Retinal pigment epithelial cell (primary cell): ENCODE measurements around the gene TMEM200C.
"Not testable (repeated sequence)": the region's sequence is repeated elsewhere in the genome, so short reads cannot be mapped to it uniquely, and the experiment has no call there.

Experiments
- DNase-seq: peaks from one replicate; pipeline ENCODE4 v3.0.0-alpha.2; 2010; ENCODE audit warnings: low read depth
- H3K4me3 ChIP-seq: 2 replicates; pipeline ENCODE4 v1.5.1; 2011; ENCODE audit warnings: mild to moderate bottlenecking, low read length, control low read depth, moderate library complexity
- TF ChIP-seq, protein P1 (sequence below): conservative IDR thresholded peaks from 2 replicates; pipeline ENCODE4 v1.5.1; 2011; ENCODE audit warnings: low read depth, low read length, control low read depth, inconsistent platforms

TMEM200C gene

DNA sequence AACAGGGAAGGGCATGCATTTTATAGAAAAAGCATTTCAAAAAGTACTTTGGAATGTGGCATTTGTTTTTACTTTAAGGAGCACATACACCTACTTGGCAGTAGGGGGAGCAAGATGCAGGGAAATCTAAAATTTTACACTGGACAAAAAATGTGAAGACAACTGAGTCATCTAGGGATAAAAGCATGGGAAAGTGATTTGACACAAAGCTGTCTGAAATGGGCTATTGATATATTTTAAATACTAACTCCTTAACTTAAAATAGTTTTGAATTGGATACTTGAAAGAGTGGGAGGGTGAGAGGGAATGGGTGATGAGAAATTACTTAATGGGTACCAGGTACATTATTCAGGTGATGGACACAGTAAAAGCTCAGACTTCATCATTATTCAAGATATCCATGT is 15.8 kb downstream of the TMEM200C start:
- no peak for DNase-seq
- TF ChIP-seq, protein P1, sequence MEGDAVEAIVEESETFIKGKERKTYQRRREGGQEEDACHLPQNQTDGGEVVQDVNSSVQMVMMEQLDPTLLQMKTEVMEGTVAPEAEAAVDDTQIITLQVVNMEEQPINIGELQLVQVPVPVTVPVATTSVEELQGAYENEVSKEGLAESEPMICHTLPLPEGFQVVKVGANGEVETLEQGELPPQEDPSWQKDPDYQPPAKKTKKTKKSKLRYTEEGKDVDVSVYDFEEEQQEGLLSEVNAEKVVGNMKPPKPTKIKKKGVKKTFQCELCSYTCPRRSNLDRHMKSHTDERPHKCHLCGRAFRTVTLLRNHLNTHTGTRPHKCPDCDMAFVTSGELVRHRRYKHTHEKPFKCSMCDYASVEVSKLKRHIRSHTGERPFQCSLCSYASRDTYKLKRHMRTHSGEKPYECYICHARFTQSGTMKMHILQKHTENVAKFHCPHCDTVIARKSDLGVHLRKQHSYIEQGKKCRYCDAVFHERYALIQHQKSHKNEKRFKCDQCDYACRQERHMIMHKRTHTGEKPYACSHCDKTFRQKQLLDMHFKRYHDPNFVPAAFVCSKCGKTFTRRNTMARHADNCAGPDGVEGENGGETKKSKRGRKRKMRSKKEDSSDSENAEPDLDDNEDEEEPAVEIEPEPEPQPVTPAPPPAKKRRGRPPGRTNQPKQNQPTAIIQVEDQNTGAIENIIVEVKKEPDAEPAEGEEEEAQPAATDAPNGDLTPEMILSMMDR: peak; percentile 78
- H3K4me3 ChIP-seq: no peak overlapping the region

DNA sequence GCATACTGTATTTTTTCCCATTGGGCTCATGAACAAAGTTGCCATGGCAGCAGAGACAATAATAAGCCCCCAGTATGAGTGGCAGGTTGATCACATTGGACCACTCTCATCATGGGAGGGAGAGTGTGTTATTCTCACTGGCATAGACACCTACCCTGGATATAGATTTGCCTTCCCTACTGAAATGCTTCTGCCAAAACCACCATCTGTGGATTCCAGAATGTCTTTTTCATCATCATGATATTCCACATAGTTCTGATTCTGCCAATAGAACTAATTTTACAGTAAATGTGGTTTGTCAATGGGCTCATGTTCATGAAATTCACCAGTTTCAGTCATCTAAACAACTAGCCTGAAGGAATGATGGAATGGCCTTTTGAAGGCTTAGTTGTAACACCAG is 18.4 kb downstream of the TMEM200C start:
- TF ChIP-seq, protein P1: no peak
- no peak for DNase-seq
- H3K4me3 ChIP-seq: no peak overlapping the region

DNA sequence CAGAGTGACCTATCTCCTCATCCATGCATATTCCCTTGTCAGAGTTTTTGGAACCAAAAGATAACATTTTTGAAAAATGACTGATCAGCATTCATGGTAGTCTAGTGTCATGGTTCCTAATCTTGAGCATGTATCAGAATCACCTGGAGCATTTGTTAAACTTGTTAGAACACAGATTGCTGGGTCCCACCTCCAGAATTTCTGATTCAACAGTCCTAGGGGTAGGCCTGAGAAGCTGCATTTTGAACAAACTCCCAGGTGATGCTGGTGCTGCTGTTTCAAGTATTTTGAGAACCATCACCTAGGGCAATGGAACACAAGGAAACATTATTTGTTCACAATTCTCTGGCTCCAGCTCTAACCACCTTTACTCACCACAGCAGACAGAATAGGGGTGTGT is 21.0 kb downstream of the TMEM200C start:
- H3K4me3 ChIP-seq: no peak overlapping the region
- DNase-seq: no peak
- TF ChIP-seq, protein P1: no peak

DNA sequence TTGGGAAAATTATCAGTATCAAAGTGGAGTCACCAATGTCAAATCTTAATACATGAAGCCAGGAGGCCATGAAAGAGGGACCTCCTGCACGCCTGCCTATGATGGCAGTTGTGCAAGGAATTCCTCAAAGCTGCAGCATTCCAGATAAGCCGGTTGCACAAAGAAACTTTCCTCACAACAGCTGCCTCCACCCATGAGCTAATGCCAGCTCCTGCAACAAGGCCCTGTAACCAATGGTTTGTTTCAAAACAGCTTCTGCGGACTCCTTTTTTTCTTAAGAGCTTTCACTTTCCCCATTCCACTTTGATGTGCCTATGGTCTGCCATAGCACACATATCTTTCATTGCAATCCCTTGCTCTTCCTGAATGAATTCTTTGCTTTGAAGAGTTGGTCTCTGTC is 22.4 kb downstream of the TMEM200C start:
- TF ChIP-seq, protein P1: no peak

DNA sequence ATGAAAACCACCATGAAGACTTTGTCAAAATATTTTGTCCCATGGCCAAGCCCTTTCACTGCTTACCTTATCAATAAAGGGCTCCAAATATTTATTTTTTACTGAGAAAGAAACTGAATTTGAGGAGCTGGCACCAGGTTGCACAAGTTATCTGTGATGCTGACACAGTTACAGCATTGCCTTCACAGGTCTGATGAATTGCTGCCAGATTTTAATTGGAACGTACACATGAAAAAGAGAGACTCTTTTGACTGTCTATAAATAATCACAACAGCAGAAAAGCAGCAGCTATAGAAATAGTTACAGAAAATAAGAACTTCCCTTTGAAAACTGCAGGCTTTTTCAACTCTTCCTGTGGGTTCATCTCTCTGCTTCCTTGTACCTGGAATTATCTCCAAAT is 23.9 kb downstream of the TMEM200C start:
- no peak overlapping the region for H3K4me3 ChIP-seq
- TF ChIP-seq, protein P1: no peak
- DNase-seq: no peak

More for the DNA sequence above, 22.4 kb downstream of the TMEM200C start:
- no peak overlapping the region for H3K4me3 ChIP-seq
- DNase-seq: no peak

DNA sequence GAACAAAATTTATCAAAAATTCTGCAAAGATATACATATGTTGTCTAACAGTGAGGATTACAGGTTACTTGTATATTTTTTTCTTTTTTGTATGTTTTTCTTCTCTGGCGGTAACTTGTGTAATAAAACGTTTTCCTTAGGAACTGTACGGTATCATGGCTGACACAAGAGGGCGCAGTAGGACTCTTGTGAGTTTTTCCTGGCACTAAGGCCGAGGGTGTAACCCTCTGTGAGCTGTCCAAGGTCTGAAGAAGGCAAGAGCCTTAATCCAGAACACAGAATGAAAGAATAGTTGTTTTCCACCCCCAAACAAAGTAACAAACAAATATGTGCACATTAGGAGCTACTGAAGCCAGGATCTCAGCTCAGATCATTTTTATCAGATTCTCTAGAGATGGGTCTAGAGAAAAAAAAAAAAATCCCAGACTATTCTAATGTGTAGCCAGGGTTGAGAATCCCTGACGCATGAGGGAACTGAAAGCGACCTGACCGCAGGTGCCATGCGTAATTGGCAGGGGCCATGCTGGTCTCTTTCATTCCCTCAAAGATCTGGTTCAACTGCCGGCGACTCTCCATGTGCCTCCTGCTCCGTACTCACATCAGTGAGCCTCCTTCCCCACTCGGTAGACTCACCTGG is 27.0 kb downstream of the TMEM200C start:
- DNase-seq: peak; percentile 54
- TF ChIP-seq, protein P1: peak; percentile 90
- no peak overlapping the region for H3K4me3 ChIP-seq

DNA sequence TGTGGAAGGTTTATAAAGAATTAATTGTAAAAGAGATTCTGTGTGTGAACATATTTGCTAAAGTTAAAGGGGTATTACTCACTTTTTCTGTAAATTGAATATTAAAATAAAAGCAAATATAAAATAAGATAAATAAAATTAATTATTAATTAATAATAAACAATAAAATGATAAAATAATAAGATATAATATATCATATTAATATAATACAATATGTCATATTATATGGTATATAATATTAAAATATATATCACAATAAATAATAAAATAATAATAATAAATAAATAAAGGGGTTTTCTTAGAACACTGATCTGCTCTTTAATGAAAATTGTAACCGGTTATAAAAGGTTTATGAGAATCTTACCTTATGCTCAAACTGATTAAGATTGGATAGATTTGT is 29.8 kb downstream of the TMEM200C start:
- TF ChIP-seq, protein P1: no peak
- DNase-seq: no peak
- no peak overlapping the region for H3K4me3 ChIP-seq

DNA sequence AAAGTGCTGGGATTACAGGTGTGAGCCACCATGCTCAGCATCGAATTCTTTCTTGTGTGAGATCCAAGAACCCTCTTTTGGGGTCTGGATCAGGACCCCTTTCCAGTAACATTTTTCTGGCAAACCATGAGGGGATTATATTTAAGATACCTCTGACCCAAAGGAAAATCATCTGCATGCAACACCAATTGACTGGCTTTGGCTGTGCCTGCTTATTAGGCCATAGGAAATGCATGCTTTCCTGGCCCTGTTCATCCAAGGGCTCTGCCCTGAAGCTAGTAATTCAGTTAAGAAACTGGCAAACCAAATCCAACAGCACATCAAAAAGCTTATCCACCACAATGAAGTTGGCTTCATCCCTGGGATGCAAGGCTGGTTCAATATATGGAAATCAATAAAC is 33.2 kb downstream of the TMEM200C start:
- not testable (repeated sequence) for DNase-seq, H3K4me3 ChIP-seq
